Mesenchymal stem cell (in vitro differentiated cells and primary cell): ENCODE data around the gene ZEB2.
A peak's percentile ranks its signal among the peaks of the same experiment; 100 is the strongest.

Experiments used
- DNase-seq: peaks from one replicate; pipeline ENCODE4 v3.0.0-alpha.2; 2013
- H2AFZ ChIP-seq: one replicate; pipeline ENCODE4 v1.6.1; 2013; ENCODE audit warnings: low read depth, mild to moderate bottlenecking, control low read depth, inconsistent platforms, low read length, moderate library complexity
- H2AK5ac ChIP-seq: 2 replicates; pipeline ENCODE4 v1.6.1; 2013; ENCODE audit warnings: low read length, moderate library complexity, mild to moderate bottlenecking, inconsistent platforms; ENCODE audit not compliant: severe bottlenecking
- H2BK120ac ChIP-seq: one replicate; pipeline ENCODE4 v1.6.1; 2013; ENCODE audit warnings: low read depth, mild to moderate bottlenecking, inconsistent platforms, low read length, moderate library complexity
- H2BK12ac ChIP-seq, 2 experiments: one replicate each; pipeline ENCODE4 v1.6.1; 2013; ENCODE audit warnings: inconsistent platforms in 2 of 2, low read length in 2 of 2, mild to moderate bottlenecking in 2 of 2, moderate library complexity in 2 of 2, control low read depth in 1 of 2
- H2BK15ac ChIP-seq: one replicate; pipeline ENCODE4 v1.6.1; 2013; ENCODE audit warnings: mild to moderate bottlenecking, low read depth, inconsistent platforms; ENCODE audit not compliant: poor library complexity, severe bottlenecking
- H2BK5ac ChIP-seq: 2 replicates; pipeline ENCODE4 v1.6.1; 2013; ENCODE audit warnings: low read depth, mild to moderate bottlenecking, low read length, control low read depth, inconsistent platforms; ENCODE audit not compliant: poor library complexity, severe bottlenecking
- H3K14ac ChIP-seq, 2 experiments: one replicate each; pipeline ENCODE4 v1.6.1; 2013; ENCODE audit warnings: inconsistent platforms in 2 of 2, low read length in 2 of 2, control low read depth in 1 of 2, mild to moderate bottlenecking in 1 of 2, moderate library complexity in 1 of 2
- H3K18ac ChIP-seq, 2 experiments: one replicate each; pipeline ENCODE4 v1.6.1; 2013; ENCODE audit warnings: inconsistent platforms in 2 of 2, low read length in 2 of 2, control low read depth in 1 of 2, low read depth in 1 of 2, mild to moderate bottlenecking in 1 of 2
- H3K23ac ChIP-seq, 2 experiments: one replicate each; pipeline ENCODE4 v1.6.1; 2013; ENCODE audit warnings: inconsistent platforms in 2 of 2, low read length in 2 of 2, mild to moderate bottlenecking in 2 of 2, moderate library complexity in 2 of 2, control low read depth in 1 of 2
- H3K27ac ChIP-seq: 2 replicates; pipeline ENCODE4 v1.5.1; 2013; ENCODE audit warnings: mild to moderate bottlenecking, moderate library complexity, low read length, control low read depth, inconsistent platforms; ENCODE audit not compliant: poor library complexity, severe bottlenecking
- H3K27me3 ChIP-seq, 2 experiments: 2 replicates each; pipeline versions ENCODE4 v1.6.1 to v1.7.0; 2013; ENCODE audit warnings: low read length in 2 of 2, mild to moderate bottlenecking in 2 of 2, moderate library complexity in 2 of 2, control low read depth in 1 of 2, inconsistent platforms in 1 of 2; ENCODE audit not compliant: control insufficient read depth in 1 of 2, insufficient read depth in 1 of 2
- H3K36me3 ChIP-seq, 2 experiments: 2 replicates each; pipeline versions ENCODE4 v1.6.1 to v1.7.0; 2013; ENCODE audit warnings: low read length in 2 of 2, control low read depth in 1 of 2, inconsistent platforms in 1 of 2, low read depth in 1 of 2, mild to moderate bottlenecking in 1 of 2; ENCODE audit not compliant: insufficient read depth in 2 of 2, control insufficient read depth in 1 of 2
- H3K4ac ChIP-seq, 2 experiments: one replicate each; pipeline ENCODE4 v1.6.1; 2013; ENCODE audit warnings: inconsistent platforms in 2 of 2, low read length in 2 of 2, mild to moderate bottlenecking in 2 of 2, moderate library complexity in 2 of 2, control low read depth in 1 of 2, low read depth in 1 of 2
- H3K4me1 ChIP-seq: 2 replicates; pipeline ENCODE4 v1.6.1; 2013; ENCODE audit warnings: low read depth, low read length, control low read depth; ENCODE audit not compliant: control insufficient read depth, insufficient read depth
- H3K4me2 ChIP-seq: 2 replicates; pipeline ENCODE4 v1.6.1; 2013; ENCODE audit warnings: low read length, mild to moderate bottlenecking, inconsistent platforms; ENCODE audit not compliant: poor library complexity, severe bottlenecking
- H3K4me3 ChIP-seq, 2 experiments: 2 replicates each; pipeline versions ENCODE4 v1.5.1 to v1.7.0; 2013; ENCODE audit warnings: low read length in 2 of 2, mild to moderate bottlenecking in 2 of 2, control low read depth in 1 of 2, low read depth in 1 of 2; ENCODE audit not compliant: insufficient read depth in 1 of 2
- H3K79me1 ChIP-seq: replicated peaks from 2 replicates; pipeline ENCODE4 v1.6.1; 2013; ENCODE audit warnings: mild to moderate bottlenecking, control low read depth, low read length, inconsistent platforms; ENCODE audit not compliant: poor library complexity, severe bottlenecking
- H3K9ac ChIP-seq: 2 replicates; pipeline ENCODE4 v1.7.0; 2013; ENCODE audit warnings: mild to moderate bottlenecking, low read length, moderate library complexity
- H3K9me3 ChIP-seq: 2 replicates; pipeline ENCODE4 v1.7.0; 2013; ENCODE audit warnings: mild to moderate bottlenecking, low read length; ENCODE audit not compliant: control insufficient read depth
- H4K8ac ChIP-seq: one replicate; pipeline ENCODE4 v1.6.1; 2013; ENCODE audit warnings: inconsistent platforms, mild to moderate bottlenecking, low read length, moderate library complexity
- H4K91ac ChIP-seq: one replicate; pipeline ENCODE4 v1.6.1; 2013; ENCODE audit warnings: mild to moderate bottlenecking, low read length, inconsistent platforms
- WGBS: methylation state at CpG from one replicate; pipeline ENCODE4 v1.1.7; 2013; ENCODE audit warnings: mixed read lengths; 5-methylcytosine and 5-hydroxymethylcytosine counted together

The ZEB2 gene

DNA sequence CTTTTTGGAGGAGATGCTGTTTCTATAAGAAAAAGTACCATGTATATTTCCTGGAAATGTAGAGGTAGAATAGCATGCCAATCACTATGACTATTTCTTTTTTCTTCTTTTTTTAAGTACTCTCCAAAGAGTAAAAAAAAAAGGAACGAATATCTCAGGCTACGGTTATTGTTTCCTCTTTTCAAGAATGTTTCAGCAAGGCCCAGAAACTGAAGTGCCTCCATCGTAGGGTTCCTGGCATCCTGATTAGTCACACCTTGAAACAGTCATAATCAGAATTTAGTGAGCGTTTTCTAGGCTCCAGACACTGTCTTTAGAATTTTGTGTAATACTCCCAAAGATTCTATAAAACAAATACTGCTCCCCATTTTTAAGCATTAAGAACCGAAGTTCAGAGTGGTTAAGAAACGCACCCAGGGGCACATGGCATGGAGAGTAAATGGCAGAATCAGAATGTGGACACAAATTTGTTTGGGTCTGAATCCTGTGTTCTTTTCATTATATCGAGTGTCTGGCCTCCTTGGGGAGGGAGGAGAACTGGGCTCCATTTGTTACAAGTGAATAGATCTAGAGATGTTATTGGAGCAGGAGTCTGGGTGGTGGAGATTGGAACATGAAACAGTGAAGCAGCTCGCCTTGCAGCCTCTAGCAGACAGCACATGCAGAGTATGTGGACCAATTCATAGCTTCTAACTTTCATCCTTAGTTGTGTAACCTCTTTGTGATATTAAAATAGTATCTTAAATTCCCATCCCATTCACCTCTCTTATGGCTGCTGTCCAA is 26.7 kb downstream of the ZEB2 start:
- Histone ChIP-seq H3K18ac (no peak overlapping the region), H3K27me3 (no peaks in the 10 kb centered on the region), H2AFZ (no peak overlapping the region), H3K14ac (no peak overlapping the region), H3K9ac (no peak overlapping the region), H3K23ac (no peak overlapping the region), H2BK5ac (no peak overlapping the region), H3K27ac (no peak overlapping the region), H2BK15ac (no peak overlapping the region), H3K9me3 (no peaks in the 10 kb centered on the region), H3K4me3 (no peak overlapping the region), H2AK5ac (no peak overlapping the region), H3K4me2 (no peak overlapping the region), H4K91ac (no peak overlapping the region), H4K8ac (no peak overlapping the region), H3K4ac (no peak overlapping the region), H2BK120ac (no peak overlapping the region), H2BK12ac (no peak overlapping the region), H3K4me1 (peaks cover 4% of the 10 kb centered on the region), H3K79me1 (peaks cover 21% of the 10 kb centered on the region), H3K36me3 (peaks cover 7 to 56% of the 10 kb centered on the region in 2 experiments)
- no peak for DNase-seq
- WGBS: 81% methylated on average over 8 of the region's 8 CpGs

GRCh38 chr2:144490857-144491256 is 29.1 kb downstream of the ZEB2 start:
- H3K79me1 ChIP-seq: peaks cover 21% of the 10 kb centered on the region
- 98% methylated on average over 15 of the region's 15 CpGs for WGBS
- no peak overlapping the region for H2BK15ac ChIP-seq
- H3K23ac ChIP-seq: no peak overlapping the region
- H3K9ac ChIP-seq: no peak overlapping the region
- no peak overlapping the region for H3K14ac ChIP-seq
- H3K4me3 ChIP-seq: no peak overlapping the region
- H4K8ac ChIP-seq: peak overlapping the region; percentile 9
- H3K27me3 ChIP-seq: no peaks in the 10 kb centered on the region
- H2AK5ac ChIP-seq: no peak overlapping the region
- no peak overlapping the region for H2AFZ ChIP-seq
- no peak overlapping the region for H2BK120ac ChIP-seq
- H4K91ac ChIP-seq: no peak overlapping the region
- H3K18ac ChIP-seq: no peak overlapping the region
- no peak overlapping the region for H3K4ac ChIP-seq
- H2BK5ac ChIP-seq: no peak overlapping the region
- peaks cover 4 to 51% of the 10 kb centered on the region in 2 experiments for H3K36me3 ChIP-seq
- H3K4me2 ChIP-seq: no peak overlapping the region
- peaks cover 4% of the 10 kb centered on the region for H3K4me1 ChIP-seq
- no peak overlapping the region for H3K27ac ChIP-seq
- no peak overlapping the region for H2BK12ac ChIP-seq
- no peaks in the 10 kb centered on the region for H3K9me3 ChIP-seq
- DNase-seq: no peak

DNA sequence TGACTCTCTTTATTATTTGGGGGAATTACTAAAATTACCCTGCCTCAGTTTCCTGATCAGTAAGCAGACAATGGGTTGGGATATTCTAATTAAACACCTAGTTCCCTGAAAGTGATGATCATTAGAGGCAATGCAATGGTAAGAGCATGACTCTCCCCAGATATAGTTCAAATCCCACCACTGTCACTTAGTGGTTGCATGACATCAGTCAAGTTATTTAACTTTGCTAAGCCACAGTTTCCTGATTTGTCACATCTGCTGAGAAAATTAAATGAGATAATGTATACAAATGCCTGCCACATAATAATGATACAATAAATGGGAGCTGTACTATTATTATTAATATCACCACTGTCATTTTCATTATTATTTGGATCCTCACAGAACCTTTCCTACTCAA is 29.9 kb downstream of the ZEB2 start:
- H3K4ac ChIP-seq: no peak overlapping the region
- H2AK5ac ChIP-seq: no peak overlapping the region
- peaks cover 1% of the 10 kb centered on the region for H3K4me1 ChIP-seq
- no peak overlapping the region for H4K8ac ChIP-seq
- H3K14ac ChIP-seq: no peak overlapping the region
- H3K27ac ChIP-seq: no peak overlapping the region
- no peak overlapping the region for H4K91ac ChIP-seq
- H3K79me1 ChIP-seq: peaks cover 21% of the 10 kb centered on the region
- no peak overlapping the region for H2BK12ac ChIP-seq
- H3K27me3 ChIP-seq: no peaks in the 10 kb centered on the region
- no peak overlapping the region for H3K18ac ChIP-seq
- no peak overlapping the region for H2BK15ac ChIP-seq
- H2BK120ac ChIP-seq: no peak overlapping the region
- no peak overlapping the region for H3K4me2 ChIP-seq
- no peak for DNase-seq
- H3K9me3 ChIP-seq: no peaks in the 10 kb centered on the region
- no peak overlapping the region for H3K9ac ChIP-seq
- H2BK5ac ChIP-seq: no peak overlapping the region
- H3K23ac ChIP-seq: no peak overlapping the region
- no peak overlapping the region for H3K4me3 ChIP-seq
- H3K36me3 ChIP-seq: peaks cover 7 to 53% of the 10 kb centered on the region in 2 experiments
- H2AFZ ChIP-seq: no peak overlapping the region

DNA sequence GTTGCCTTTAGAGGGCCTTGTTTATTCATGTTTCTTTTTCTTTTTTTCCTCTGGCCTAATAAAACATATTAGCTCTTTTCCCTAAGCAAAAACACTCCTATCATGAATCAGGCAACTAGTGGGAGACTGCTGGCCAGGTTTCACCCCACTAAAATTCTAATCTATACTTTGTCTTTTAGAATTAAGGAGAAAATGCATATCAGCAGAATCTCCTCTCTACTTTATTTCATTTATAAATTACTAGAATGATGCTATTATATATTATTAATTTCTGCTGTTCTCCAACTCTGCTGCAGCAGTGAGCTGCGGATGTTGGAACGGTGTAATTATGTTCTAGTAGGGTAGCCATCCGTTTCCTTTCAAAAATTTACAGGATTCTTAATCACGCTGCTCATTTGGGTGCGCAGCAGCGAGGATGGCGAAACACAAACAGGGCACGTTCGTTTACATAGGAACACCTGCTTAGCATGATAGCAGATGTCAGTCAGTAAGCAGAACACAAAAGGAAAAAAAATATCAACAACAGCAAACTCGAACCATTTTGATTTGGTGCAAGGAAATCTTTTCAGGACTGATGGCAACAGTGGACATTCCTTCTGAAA is 30.5 kb downstream of the ZEB2 start:
- H3K14ac ChIP-seq: no peak overlapping the region
- no peak overlapping the region for H3K4me3 ChIP-seq
- 88% methylated on average over 10 of the region's 10 CpGs for WGBS
- no peak overlapping the region for H2AK5ac ChIP-seq
- H3K27me3 ChIP-seq: no peaks in the 10 kb centered on the region
- H4K91ac ChIP-seq: no peak overlapping the region
- H3K36me3 ChIP-seq: peaks cover 7 to 50% of the 10 kb centered on the region in 2 experiments
- H3K4me1 ChIP-seq: peaks cover 1% of the 10 kb centered on the region
- H2BK5ac ChIP-seq: no peak overlapping the region
- H2BK120ac ChIP-seq: no peak overlapping the region
- DNase-seq: no peak
- no peak overlapping the region for H3K4ac ChIP-seq
- H2BK15ac ChIP-seq: no peak overlapping the region
- no peak overlapping the region for H2BK12ac ChIP-seq
- H3K18ac ChIP-seq: no peak overlapping the region
- no peak overlapping the region for H3K4me2 ChIP-seq
- no peaks in the 10 kb centered on the region for H3K9me3 ChIP-seq
- no peak overlapping the region for H2AFZ ChIP-seq
- H3K23ac ChIP-seq: no peak overlapping the region
- H3K9ac ChIP-seq: no peak overlapping the region
- H3K27ac ChIP-seq: no peak overlapping the region
- peaks cover 24% of the 10 kb centered on the region for H3K79me1 ChIP-seq
- no peak overlapping the region for H4K8ac ChIP-seq
